Tibial artery (tissue), 4 donors: ENCODE data around the gene RPS2.

Experiments used
- DNase-seq, 2 donors: peaks; one replicate each; pipeline ENCODE4 v3.0.0-alpha.2; 2019
- H3K27ac ChIP-seq, 2 donors: fragments of 200-600 bp; sonication (generic) in 1 of 2; 1 replicate in 1 of 2; 2 replicates in 1 of 2; pipeline ENCODE4 v1.5.1; 2018 to 2019; ENCODE audit warnings: mild to moderate bottlenecking in 1 of 2
- H3K27me3 ChIP-seq, 2 donors: fragments of 200-600 bp; sonication (generic) in 1 of 2; one replicate each; pipeline versions ENCODE4 v1.5.1 to v1.6.0; 2016 to 2019
- H3K36me3 ChIP-seq, 3 donors: fragments of 200-600 bp; sonication (generic) in 2 of 3; one replicate each; pipeline ENCODE4 v1.5.1; 2016 to 2019; ENCODE audit warnings: mild to moderate bottlenecking in 2 of 3
- H3K4me1 ChIP-seq, 4 donors: fragments of 200-600 bp; sonication (generic) in 2 of 4; 1 replicate in 3 of 4; 2 replicates in 1 of 4; pipeline ENCODE4 v1.5.1; 2016 to 2019
- H3K4me3 ChIP-seq, 2 donors: fragments of 200-600 bp; sonication (generic) in 1 of 2; 1 replicate in 1 of 2; 2 replicates in 1 of 2; pipeline ENCODE4 v1.5.1; 2018 to 2019; ENCODE audit warnings: mild to moderate bottlenecking in 2 of 2
- H3K9me3 ChIP-seq, 3 donors: fragments of 200-600 bp; sonication (generic) in 1 of 3; one replicate each; pipeline ENCODE4 v1.5.1; 2016 to 2019
- intact Hi-C: fragments of 100-400 bp; cut with DNase I; formaldehyde crosslinking; loops from one replicate; pipeline ENCODE4 v1.15.0; 2023; ENCODE audit warnings: low total_unique reads
- TF ChIP-seq, protein P1 (sequence below), 2 experiments: fragments of 200-600 bp in 1 of 2; fragments of 450-650 bp in 1 of 2; IDR thresholded peaks; one replicate each; pipeline ENCODE4 v1.5.1; 2017 to 2019; ENCODE audit warnings: antibody characterized with exemption in 2 of 2, mild to moderate bottlenecking in 1 of 2, moderate library complexity in 1 of 2

Gene RPS2

DNA sequence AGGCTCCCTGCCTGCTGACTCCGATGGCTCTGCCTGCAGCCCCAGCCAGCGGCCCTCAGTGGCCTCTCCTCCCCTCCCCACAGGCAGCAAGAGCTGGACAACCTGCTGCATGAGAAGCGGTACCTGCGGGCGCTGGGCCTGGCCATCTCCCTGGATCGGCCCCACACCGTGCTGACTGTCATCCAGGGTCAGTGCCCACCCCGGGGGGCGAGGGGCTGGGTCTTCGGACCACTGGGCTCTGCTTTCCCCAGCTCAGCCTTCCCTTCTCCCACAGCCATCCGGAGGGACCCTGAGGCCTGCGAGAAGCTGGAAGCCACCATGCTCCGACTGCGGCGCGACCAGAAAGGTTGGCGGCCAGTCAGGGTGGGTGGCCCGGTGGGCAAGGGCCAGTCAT lies 13.2 kb upstream of the RPS2 start:
- Histone ChIP-seq H3K27me3 (peaks cover 0 to 85% of the 10 kb centered on the region in 2 donors), H3K9me3 (no peaks in the 10 kb centered on the region), H3K36me3 (peaks cover 50 to 55% (median 52%) of the 10 kb centered on the region in 3 donors), H3K4me1 (peaks cover 0 to 40% (median 20%) of the 10 kb centered on the region in 4 donors), H3K4me3 (no peak overlapping the region), H3K27ac (no peak overlapping the region)
- DNase-seq, result no peak
- TF ChIP-seq, protein P1, sequence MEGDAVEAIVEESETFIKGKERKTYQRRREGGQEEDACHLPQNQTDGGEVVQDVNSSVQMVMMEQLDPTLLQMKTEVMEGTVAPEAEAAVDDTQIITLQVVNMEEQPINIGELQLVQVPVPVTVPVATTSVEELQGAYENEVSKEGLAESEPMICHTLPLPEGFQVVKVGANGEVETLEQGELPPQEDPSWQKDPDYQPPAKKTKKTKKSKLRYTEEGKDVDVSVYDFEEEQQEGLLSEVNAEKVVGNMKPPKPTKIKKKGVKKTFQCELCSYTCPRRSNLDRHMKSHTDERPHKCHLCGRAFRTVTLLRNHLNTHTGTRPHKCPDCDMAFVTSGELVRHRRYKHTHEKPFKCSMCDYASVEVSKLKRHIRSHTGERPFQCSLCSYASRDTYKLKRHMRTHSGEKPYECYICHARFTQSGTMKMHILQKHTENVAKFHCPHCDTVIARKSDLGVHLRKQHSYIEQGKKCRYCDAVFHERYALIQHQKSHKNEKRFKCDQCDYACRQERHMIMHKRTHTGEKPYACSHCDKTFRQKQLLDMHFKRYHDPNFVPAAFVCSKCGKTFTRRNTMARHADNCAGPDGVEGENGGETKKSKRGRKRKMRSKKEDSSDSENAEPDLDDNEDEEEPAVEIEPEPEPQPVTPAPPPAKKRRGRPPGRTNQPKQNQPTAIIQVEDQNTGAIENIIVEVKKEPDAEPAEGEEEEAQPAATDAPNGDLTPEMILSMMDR (IDR thresholded peaks at IDR 0.05), result no peak
- intact Hi-C loops, result no loop called here

DNA sequence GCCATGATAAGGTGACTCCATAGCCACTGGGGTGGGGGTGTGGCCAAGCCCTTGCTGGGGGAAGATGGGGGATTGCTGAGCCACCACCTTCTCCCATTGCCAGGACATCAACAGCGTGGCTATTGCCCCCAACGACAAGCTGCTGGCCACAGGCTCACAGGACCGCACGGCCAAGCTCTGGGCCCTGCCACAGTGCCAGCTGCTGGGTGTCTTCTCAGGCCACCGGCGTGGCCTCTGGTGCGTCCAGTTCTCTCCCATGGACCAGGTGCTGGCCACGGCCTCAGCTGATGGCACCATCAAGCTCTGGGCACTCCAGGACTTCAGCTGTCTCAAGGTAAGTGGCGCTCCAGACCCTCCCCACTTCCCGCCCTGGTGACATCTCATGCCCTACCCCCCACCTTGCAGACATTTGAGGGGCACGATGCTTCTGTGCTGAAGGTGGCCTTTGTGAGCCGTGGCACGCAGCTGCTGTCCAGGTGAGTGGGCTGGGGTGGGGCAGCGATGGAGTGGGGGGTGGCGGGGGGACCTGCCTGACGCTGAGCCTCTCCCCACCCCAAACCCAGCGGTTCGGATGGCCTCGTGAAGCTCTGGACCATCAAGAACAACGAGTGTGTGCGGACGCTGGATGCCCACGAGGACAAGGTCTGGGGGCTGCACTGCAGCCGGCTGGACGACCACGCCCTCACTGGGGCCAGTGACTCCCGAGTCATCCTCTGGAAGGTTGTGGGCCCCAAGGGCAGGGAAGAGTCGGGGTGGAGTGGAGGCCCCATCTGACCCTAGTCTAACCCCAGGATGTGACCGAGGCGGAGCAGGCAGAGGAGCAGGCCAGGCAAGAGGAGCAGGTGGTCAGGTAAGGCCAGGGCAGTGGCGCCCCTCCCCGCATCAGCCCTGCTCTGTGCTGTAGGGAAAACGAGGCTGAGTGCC lies 12.6 kb upstream of the RPS2 start:
- Histone ChIP-seq H3K36me3 (peaks cover 50 to 55% (median 52%) of the 10 kb centered on the region in 3 donors), H3K4me3 (no peak overlapping the region), H3K9me3 (no peaks in the 10 kb centered on the region), H3K27me3 (peaks cover 0 to 85% of the 10 kb centered on the region in 2 donors), H3K27ac (no peak overlapping the region), H3K4me1 (peaks cover 0 to 47% (median 27%) of the 10 kb centered on the region in 4 donors)
- DNase-seq, result no peak
- TF ChIP-seq, protein P1 (IDR thresholded peaks at IDR 0.05), result no peak
- intact Hi-C loops, result no loop called here

DNA sequence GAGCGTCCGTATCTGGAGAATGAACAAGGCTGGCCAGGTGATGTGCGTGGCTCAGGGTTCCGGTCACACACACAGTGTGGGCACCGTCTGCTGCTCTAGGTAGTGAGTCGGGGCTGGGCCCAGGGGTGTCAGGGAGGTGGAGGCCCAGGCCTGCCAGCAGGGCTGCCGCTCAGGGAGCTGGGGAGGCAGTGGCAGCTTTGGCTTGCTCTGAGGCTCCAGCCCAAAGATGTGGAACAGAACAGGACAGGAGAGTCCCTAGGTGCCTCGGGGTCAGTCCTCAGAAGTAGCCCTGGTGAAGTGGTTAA lies 11.5 kb upstream of the RPS2 start:
- TF ChIP-seq, protein P1 (IDR thresholded peaks at IDR 0.05), result no peak
- peaks cover 0 to 49% (median 29%) of the 10 kb centered on the region in 4 donors for H3K4me1 ChIP-seq
- DNase-seq, result no peak
- H3K27ac ChIP-seq, result no peak overlapping the region
- H3K4me3 ChIP-seq, result no peak overlapping the region
- H3K9me3 ChIP-seq, result no peaks in the 10 kb centered on the region
- H3K36me3 ChIP-seq, result peaks cover 50 to 55% (median 52%) of the 10 kb centered on the region in 3 donors
- H3K27me3 ChIP-seq, result peaks cover 0 to 78% of the 10 kb centered on the region in 2 donors
- intact Hi-C loops, result no loop called here

DNA sequence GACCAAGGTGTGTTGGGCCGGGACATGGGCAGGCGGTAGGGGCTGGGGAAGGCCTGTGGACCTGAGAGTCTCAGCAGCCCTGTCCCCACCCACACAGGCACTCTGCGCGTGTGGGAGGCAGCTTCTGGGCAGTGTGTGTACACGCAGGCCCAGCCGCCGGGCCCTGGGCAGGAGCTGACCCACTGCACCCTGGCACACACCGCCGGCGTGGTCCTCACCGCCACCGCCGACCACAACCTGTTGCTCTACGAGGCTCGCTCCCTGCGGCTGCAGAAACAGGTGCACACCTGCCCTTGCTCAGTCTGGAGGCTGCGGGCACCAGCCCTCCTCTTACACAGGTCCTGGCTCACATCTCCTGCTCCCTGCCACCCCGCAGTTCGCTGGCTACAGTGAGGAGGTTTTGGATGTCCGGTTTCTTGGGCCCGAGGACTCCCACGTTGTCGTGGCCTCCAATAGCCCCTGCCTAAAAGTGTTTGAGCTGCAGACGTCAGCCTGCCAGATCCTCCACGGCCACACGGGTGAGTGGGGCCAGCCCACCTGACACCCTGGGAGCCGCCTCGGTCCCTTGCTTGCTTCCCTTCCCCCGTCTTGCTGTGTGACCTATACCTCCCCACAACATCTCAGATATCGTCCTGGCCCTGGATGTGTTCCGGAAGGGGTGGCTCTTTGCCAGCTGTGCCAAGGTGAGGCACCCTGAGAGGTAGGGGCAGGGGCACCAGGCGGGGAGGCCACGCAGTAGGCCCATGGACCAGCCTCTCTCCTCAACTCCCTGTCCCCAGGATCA lies 11.0 kb upstream of the RPS2 start:
- intact Hi-C loops, result no loop called here
- Histone ChIP-seq H3K27ac (no peak overlapping the region), H3K4me3 (no peak overlapping the region), H3K36me3 (peaks cover 50 to 55% (median 52%) of the 10 kb centered on the region in 3 donors), H3K27me3 (peaks cover 0 to 72% of the 10 kb centered on the region in 2 donors), H3K9me3 (no peaks in the 10 kb centered on the region), H3K4me1 (peaks cover 0 to 49% (median 31%) of the 10 kb centered on the region in 4 donors)
- TF ChIP-seq, protein P1 (IDR thresholded peaks at IDR 0.05), result no peak
- DNase-seq, result no peak

DNA sequence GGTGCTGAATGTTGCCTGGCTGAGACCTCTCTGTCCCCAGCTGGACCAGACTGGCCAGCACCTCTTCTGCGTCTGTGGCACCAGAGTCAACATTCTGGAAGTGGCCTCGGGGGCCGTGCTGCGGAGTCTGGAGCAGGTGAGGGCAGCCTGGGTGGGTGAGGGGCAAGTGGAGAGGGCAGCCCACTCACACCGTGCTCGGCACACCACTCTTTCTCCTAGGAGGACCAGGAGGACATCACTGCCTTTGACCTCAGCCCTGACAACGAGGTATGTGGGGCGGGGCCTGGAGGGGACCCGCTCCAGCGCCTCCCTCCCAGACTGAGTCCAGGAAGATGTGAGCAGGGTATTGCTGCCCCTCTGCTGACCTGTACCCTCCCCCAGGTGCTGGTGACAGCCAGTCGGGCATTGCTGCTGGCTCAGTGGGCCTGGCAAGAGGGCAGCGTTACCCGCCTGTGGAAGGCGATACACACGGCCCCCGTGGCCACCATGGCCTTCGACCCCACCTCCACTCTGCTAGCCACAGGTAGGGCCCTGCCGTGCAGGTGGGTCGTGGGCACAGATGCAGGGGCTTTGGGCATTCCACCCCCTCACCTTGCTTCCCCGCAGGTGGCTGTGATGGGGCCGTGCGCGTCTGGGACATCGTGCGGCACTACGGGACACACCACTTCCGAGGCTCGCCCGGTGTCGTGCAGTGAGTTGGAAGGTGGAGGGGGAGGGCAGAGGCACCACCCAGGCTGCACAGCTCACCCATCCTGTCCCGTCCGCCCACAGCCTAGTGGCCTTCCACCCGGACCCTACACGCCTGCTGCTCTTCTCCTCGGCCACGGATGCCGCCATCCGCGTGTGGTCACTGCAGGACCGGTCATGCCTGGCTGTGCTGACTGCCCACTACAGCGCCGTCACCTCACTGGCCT lies 9.8 kb upstream of the RPS2 start:
- intact Hi-C loops, result loop anchor here (5.0 kb wide), 1 partner anchor 362 kb away; the partner anchor contains the start of genes CRAMP1 and IFT140
- H3K4me3 ChIP-seq, result no peak overlapping the region
- no peak overlapping the region for H3K27ac ChIP-seq
- H3K36me3 ChIP-seq, result peaks cover 50 to 55% (median 52%) of the 10 kb centered on the region in 3 donors
- H3K9me3 ChIP-seq, result no peaks in the 10 kb centered on the region
- TF ChIP-seq, protein P1 (IDR thresholded peaks at IDR 0.05), result no peak
- peaks cover 0 to 60% of the 10 kb centered on the region in 2 donors for H3K27me3 ChIP-seq
- peaks cover 0 to 41% (median 26%) of the 10 kb centered on the region in 4 donors for H3K4me1 ChIP-seq
- no peak for DNase-seq
